H7 (cell line): ENCODE data around the gene KATNB1. TPM values are rescaled to one million over a fixed set of nuclear protein-coding genes. Genes with fewer than 3 reads are reported as not detected.
A peak's percentile ranks its signal among the peaks of the same experiment; 100 is the strongest.

Experiments
- DNase-seq: peaks from one replicate; pipeline ENCODE4 v3.0.0; 2012
- H3K27me3 ChIP-seq: 2 replicates; pipeline ENCODE4 v1.6.0; 2011; ENCODE audit warnings: mild to moderate bottlenecking, low read length; ENCODE audit not compliant: control insufficient read depth, insufficient read depth
- H3K36me3 ChIP-seq: replicated peaks from 2 replicates; pipeline ENCODE4 v1.5.1; 2011; ENCODE audit warnings: low read length; ENCODE audit not compliant: control insufficient read depth, insufficient read depth
- H3K4me3 ChIP-seq: 2 replicates; pipeline ENCODE4 v1.5.1; 2011; ENCODE audit warnings: low read depth, mild to moderate bottlenecking, control low read depth, low read length, moderate library complexity; ENCODE audit not compliant: insufficient read depth
- total RNA-seq: library from RNA; depleted of rRNA; stranded (reverse); fragments of >200 nt; shearing (Covaris generic); gene quantifications from 2 replicates; pipeline ENCODE4 v1.2.3, GENCODE V29; 2014

The KATNB1 gene
- total RNA-seq, 1 experiment from 2014 or later = 80.6 TPM

DNA sequence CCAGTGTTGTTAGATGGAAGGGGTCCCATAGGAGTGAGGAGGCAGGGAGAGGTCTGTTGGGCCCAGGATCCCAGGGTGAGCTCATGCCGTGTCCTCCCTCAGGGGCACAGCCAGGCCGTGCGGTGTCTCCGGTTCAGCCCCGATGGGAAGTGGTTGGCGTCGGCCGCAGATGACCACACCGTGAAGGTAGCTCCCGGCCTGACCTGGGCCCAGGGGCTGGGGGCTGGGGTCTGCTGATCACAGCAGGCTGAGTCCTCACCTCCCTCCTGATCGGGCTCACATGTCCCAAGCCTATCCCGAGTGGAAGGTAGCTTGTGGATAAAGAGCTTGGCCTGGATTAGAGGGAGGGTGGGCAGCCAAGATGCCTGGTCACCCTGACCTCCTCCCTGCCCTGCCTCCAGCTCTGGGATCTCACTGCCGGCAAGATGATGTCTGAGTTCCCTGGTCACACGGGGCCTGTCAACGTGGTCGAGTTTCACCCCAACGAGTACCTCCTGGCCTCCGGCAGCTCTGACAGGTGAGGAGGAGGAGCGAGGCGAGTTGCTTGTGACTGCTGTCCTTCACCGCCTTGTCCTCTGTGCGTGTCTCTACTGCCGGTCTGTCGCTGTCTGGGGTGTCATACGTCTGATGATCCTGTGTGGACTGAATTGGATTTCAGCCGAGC is 16.1 kb downstream of the KATNB1 start:
- H3K36me3 ChIP-seq = peaks cover 6% of the 10 kb centered on the region
- no peaks in the 10 kb centered on the region for H3K27me3 ChIP-seq
- H3K4me3 ChIP-seq = no peak overlapping the region
- no peak for DNase-seq

DNA sequence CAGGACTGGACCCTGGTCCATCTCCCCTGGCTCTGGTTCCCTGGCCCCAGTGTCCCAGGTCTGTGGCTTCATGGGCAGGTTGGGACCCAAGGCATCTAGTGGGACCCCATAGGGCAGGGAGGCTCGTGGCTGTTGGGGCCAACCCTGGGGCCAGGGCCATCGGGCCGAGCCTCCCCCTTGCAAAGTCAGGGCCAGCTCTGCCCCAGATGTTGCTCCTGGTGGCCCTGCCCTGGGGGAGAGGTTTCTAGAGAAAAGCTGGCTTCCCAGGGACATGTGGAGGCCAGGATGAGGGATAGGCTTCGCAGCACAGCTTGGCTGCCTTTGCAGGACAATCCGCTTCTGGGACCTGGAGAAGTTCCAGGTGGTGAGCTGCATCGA is 16.6 kb downstream of the KATNB1 start:
- Histone ChIP-seq H3K4me3 (no peak overlapping the region), H3K27me3 (no peaks in the 10 kb centered on the region), H3K36me3 (peaks cover 6% of the 10 kb centered on the region)
- DNase-seq = no peak

DNA sequence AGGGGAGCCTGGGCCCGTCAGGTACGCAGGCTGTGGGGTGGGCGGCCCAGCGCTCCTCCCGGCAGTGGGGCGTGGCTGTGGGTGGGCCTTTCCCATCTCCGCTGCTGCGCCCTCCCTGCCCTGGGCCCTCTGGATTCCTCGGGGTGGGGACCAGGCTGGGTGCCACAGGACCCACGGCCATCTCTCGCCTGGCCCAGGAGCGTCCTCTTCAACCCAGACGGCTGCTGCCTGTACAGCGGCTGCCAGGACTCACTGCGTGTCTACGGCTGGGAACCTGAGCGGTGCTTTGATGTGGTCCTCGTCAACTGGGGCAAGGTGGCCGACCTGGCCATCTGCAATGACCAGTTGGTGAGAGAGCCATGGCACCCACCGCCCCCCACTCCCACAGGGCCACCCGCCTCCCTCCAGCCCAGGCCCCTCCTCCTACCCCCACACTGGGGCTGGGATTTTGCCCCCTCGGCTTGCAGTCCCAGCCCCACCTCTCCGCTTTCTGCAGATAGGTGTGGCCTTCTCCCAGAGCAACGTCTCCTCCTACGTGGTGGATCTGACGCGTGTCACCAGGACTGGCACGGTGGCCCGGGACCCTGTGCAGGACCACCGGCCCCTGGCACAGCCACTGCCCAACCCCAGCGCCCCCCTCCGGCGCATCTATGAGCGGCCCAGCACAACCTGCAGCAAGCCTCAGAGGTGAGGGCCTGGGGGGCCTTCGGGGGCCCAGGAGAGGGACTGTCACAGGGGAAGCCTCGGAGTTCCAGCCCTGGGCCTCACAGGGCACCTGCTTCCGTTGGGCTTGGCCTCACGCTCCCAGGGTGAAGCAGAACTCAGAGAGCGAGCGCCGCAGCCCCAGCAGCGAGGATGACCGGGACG is 17.2 kb downstream of the KATNB1 start:
- Histone ChIP-seq H3K36me3 (peaks cover 6% of the 10 kb centered on the region), H3K27me3 (no peaks in the 10 kb centered on the region), H3K4me3 (no peak overlapping the region)
- DNase-seq = no peak

GRCh38 chr16:57753448-57754353 is 18.1 kb downstream of the KATNB1 start:
- no peak for DNase-seq
- Histone ChIP-seq H3K4me3 (no peak overlapping the region), H3K36me3 (peaks cover 6% of the 10 kb centered on the region), H3K27me3 (no peaks in the 10 kb centered on the region)

DNA sequence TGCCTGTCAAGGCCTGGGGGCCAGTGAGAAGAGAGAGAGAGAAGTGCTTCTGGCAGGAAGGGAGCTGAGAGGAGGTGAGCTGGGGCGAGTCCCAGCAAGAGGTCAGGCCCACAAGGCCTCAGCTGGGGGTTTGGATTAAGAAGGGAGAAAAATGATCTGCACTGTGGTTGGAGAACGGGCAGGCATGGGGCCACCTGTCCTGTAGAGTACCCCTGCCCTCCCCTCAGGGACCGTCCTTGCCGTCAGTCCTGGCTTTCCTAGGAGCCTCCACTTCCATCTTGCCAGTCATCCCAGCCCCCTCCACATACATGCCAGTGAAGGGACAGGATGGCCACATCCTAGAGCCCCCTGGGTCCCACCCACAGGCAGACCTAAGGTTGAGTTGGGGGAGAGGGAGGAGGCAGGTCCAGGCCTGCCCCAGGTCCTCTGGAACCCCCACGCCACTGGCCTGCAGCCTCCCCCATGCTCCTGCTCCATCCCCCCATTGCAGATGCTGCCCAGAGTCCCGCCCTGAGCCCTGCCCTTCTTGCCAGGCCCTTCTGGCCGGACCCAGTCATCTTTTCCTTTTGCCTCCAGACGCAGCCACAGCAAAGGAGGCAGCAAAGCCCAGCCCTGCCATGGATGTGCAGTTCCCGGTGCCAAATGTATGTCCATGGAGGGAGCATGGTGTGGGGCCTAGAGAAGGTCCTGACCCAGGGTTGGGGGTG is 18.9 kb downstream of the KATNB1 start:
- H3K36me3 ChIP-seq = peaks cover 5% of the 10 kb centered on the region
- H3K4me3 ChIP-seq = no peak overlapping the region
- DNase-seq = no peak
- H3K27me3 ChIP-seq = no peaks in the 10 kb centered on the region

GRCh38 chr16:57755061-57755684 is 19.6 kb downstream of the KATNB1 start:
- peaks cover 5% of the 10 kb centered on the region for H3K36me3 ChIP-seq
- H3K27me3 ChIP-seq = no peaks in the 10 kb centered on the region
- H3K4me3 ChIP-seq = no peak overlapping the region
- no peak for DNase-seq

- Histone ChIP-seq H3K27me3 (no peaks in the 10 kb centered on the region), H3K36me3 (peaks cover 5% of the 10 kb centered on the region), H3K4me3 (no peak overlapping the region)
- DNase-seq = no peak
These were observed 20.3 kb downstream of the KATNB1 start for GRCh38 chr16:57755726-57756423.

- H3K27me3 ChIP-seq = no peaks in the 10 kb centered on the region
- no peak for DNase-seq
- H3K4me3 ChIP-seq = no peak overlapping the region
- H3K36me3 ChIP-seq = peaks cover 5% of the 10 kb centered on the region
These were observed 21.1 kb downstream of the KATNB1 start for GRCh38 chr16:57756424-57757325.

DNA sequence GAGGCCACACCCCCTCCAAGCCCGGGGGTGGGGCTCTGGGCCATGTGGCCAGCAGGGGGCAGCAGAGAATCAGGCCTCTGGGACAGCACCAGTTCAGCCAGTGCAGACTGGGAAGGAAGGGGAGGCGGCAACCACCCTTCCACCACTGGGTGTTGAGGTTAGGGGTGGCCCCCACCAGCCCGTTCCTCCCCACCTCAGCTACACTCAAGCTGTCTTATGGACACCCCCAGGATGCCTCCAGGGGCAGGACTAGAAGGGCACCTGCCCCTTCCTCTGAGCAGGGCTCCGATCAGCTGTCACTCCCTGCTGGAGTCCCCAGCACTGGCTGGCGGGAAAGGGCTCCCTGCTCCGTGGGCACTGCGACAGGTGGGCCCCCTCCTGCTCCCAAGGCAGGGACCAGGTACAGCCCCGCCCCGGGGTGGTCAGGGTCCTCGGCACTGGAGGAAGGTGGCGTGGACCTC is 21.8 kb downstream of the KATNB1 start:
- Histone ChIP-seq H3K36me3 (peaks cover 5% of the 10 kb centered on the region), H3K4me3 (no peak overlapping the region), H3K27me3 (no peaks in the 10 kb centered on the region)
- peak; percentile 99 for DNase-seq

DNA sequence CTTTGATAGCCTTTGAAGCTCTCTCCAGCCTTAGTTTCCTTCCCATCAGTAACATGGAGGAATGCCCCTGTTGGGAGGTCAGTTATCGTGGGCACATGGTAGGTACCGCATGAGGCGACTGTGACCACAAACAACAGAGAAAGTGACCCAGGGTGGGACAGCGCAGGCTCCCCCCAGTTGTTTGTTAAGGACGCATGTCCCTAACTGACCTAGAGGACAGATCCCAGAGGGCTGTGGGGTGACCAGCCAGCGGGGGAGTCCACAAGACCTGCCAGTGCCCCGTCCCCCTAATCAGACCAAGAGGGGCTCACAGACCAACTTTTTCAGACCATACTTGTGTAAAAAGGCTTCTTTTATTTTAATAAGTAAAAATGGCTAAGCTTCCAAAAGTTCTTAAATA is 22.3 kb downstream of the KATNB1 start:
- Histone ChIP-seq H3K36me3 (peaks cover 5% of the 10 kb centered on the region), H3K27me3 (no peaks in the 10 kb centered on the region), H3K4me3 (no peak overlapping the region)
- no peak for DNase-seq

GRCh38 chr16:57758331-57759117 is 23.0 kb downstream of the KATNB1 start:
- Histone ChIP-seq H3K36me3 (peaks cover 5% of the 10 kb centered on the region), H3K4me3 (no peak overlapping the region), H3K27me3 (no peaks in the 10 kb centered on the region)
- DNase-seq = no peak

- H3K27me3 ChIP-seq = no peaks in the 10 kb centered on the region
- DNase-seq = no peak
- peaks cover 5% of the 10 kb centered on the region for H3K36me3 ChIP-seq
- no peak overlapping the region for H3K4me3 ChIP-seq
These were observed 23.6 kb downstream of the KATNB1 start for GRCh38 chr16:57759131-57759530.
